ENCODE results near the gene CAVIN1. TPM values are rescaled to one million over a fixed set of nuclear protein-coding genes. Genes with fewer than 3 reads are reported as not detected.
A peak's percentile ranks its signal among the peaks of the same experiment; 100 is the strongest.

The CAVIN1 gene
- total RNA-seq, 2 donors from 2014 or later, result 214 to 220 TPM

DNA sequence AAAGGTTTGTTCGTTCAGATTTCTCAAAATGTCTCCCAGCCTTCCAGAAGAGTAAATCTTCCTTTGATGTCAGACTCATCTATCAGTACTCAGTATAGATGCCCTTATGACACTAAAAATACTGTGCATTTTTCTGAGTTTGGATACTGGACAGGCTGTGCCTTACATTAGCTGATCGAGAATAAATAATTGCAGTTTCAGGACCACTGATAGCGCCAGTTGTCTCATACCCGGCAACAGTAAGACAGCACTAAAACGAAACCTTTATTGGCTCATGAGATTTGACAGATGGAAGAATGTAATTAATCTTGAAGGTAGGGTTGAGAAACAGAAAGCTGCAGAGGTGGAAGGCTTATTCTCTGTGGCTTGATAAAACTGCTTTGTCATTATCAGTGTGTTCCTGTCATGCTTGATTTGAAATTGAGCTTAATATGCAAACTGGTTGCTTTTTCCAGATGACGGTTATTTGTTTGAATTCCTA lies 36.8 kb upstream of the CAVIN1 start:
- H3K9me3 ChIP-seq, result no peaks in the 10 kb centered on the region
- TF ChIP-seq POLR2A (IDR thresholded peaks at IDR 0.05) (no peak), POLR2AphosphoS5 (IDR thresholded peaks at IDR 0.05) (no peak), CTCF (IDR thresholded peaks at IDR 0.05) (no peak)
- no peaks in the 10 kb centered on the region for H3K4me1 ChIP-seq (replicated peaks)
- DNase-seq (ENCODE audit: low spot score), result no peak
- H3K27me3 ChIP-seq (replicated peaks; ENCODE audit: insufficient read depth), result no peaks in the 10 kb centered on the region
- intact Hi-C loops (cut with DNase I), result loop anchor here (2.0 to 5.0 kb wide), 3 partner anchors 38 to 61 kb away; partner anchors contain the start of gene CAVIN1
- H3K4me3 ChIP-seq, result peak overlapping the region; percentile 57 to 61
- no peaks in the 10 kb centered on the region for H3K36me3 ChIP-seq
- peak overlapping the region; percentile 94 to 98 for H3K27ac ChIP-seq
- WGBS, result 5% methylated on average over 6 of the region's 6 CpGs

DNA sequence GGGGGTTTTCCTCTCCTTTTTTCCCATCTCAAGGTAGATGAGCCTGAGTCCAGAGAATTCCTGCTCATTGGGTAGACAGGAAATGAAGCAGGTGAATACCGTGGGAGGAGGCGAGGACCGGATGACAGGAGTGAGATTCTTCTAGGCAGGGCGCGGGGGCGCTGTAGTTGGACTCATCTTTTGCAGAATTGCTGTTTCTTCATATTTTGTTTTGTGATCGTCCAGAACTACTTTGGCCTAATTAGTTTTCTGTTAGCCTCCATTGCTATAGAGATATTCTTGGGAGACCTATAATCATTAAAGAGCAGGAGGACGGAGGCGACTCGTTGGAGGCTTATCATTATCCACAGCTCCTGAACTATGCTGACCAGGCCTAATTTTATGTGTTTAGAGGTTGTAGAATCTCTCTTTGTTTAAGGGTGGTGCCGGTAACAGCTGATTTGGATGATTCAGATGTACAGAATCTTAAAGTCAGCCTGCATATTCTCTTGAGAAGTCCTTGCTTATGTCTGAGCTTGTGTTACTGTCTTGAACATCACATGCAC lies 36.3 kb upstream of the CAVIN1 start:
- WGBS, result under 1% methylated on average over 11 of the region's 11 CpGs
- peak; percentile 53 for DNase-seq (ENCODE audit: low spot score)

GRCh38 chr17:42458497-42459255 lies 35.6 kb upstream of the CAVIN1 start, which contains the start of gene ATP6V0A1:
Gene ATP6V0A1, plus strand, starts transcription at chr17:42458878. Its CDS starts 2,017 bp downstream, at chr17:42460895.
- Histone ChIP-seq H3K9me3 (no peaks in the 10 kb centered on the region), H3K27ac (peak within 1 kb of the TSS; percentile 94 to 98), H3K4me1 (replicated peaks) (no peaks in the 10 kb centered on the region), H3K36me3 (no peaks in the 10 kb centered on the region), H3K27me3 (replicated peaks; ENCODE audit: insufficient read depth) (no peaks in the 10 kb centered on the region), H3K4me3 (peak within 1 kb of the TSS; percentile 57 to 61)
- intact Hi-C loops (cut with DNase I), result loop anchor here (2.0 to 5.0 kb wide), 3 partner anchors 36 to 62 kb away; partner anchors contain the start of gene CAVIN1
- peak; percentile 93 for DNase-seq (ENCODE audit: low spot score)
- TF ChIP-seq POLR2AphosphoS5 (IDR thresholded peaks at IDR 0.05) (peak; percentile 87), POLR2A (IDR thresholded peaks at IDR 0.05) (peak; percentile 75), CTCF (IDR thresholded peaks at IDR 0.05) (no peak)
- under 1% methylated on average over 45 of the region's 45 CpGs for WGBS

More for the DNA sequence above, 36.3 kb upstream of the CAVIN1 start:
- no peaks in the 10 kb centered on the region for H3K36me3 ChIP-seq
- TF ChIP-seq POLR2A (IDR thresholded peaks at IDR 0.05) (no peak), CTCF (IDR thresholded peaks at IDR 0.05) (peak in 2 of 4 experiments; percentile 21 to 49), POLR2AphosphoS5 (IDR thresholded peaks at IDR 0.05) (no peak)
- intact Hi-C loops (cut with DNase I), result loop anchor here (2.0 to 5.0 kb wide), 3 partner anchors 37 to 61 kb away; partner anchors contain the start of gene CAVIN1
- peak overlapping the region; percentile 94 to 98 for H3K27ac ChIP-seq
- H3K4me3 ChIP-seq, result peak overlapping the region; percentile 57 to 61
- no peaks in the 10 kb centered on the region for H3K9me3 ChIP-seq
- H3K27me3 ChIP-seq (replicated peaks; ENCODE audit: insufficient read depth), result no peaks in the 10 kb centered on the region
- no peaks in the 10 kb centered on the region for H3K4me1 ChIP-seq (replicated peaks)

GRCh38 chr17:42457107-42457792 lies 34.2 kb upstream of the CAVIN1 start:
- TF ChIP-seq CTCF (IDR thresholded peaks at IDR 0.05) (no peak), POLR2A (IDR thresholded peaks at IDR 0.05) (no peak), POLR2AphosphoS5 (IDR thresholded peaks at IDR 0.05) (no peak)
- DNase-seq (ENCODE audit: low spot score), result no peak
- no peaks in the 10 kb centered on the region for H3K4me1 ChIP-seq (replicated peaks)
- H3K36me3 ChIP-seq, result no peaks in the 10 kb centered on the region
- intact Hi-C loops (cut with DNase I), result loop anchor here (5.0 kb wide), 2 partner anchors 35 to 50 kb away; partner anchors contain the start of gene CAVIN1
- H3K27me3 ChIP-seq (replicated peaks; ENCODE audit: insufficient read depth), result no peaks in the 10 kb centered on the region
- 21% methylated on average over 6 of the region's 6 CpGs for WGBS
- H3K4me3 ChIP-seq, result no peak overlapping the region
- peak overlapping the region; percentile 56 to 94 for H3K27ac ChIP-seq
- H3K9me3 ChIP-seq, result no peaks in the 10 kb centered on the region
